Erythroblast (primary cell): Measurements from ENCODE around the gene SORCS1.

ENCODE experiments used
- GATA1 ChIP-seq: IDR thresholded peaks from 2 replicates; pipeline ENCODE4 v1.6.1; 2011; ENCODE audit warnings: low read depth, mild to moderate bottlenecking, control low read depth, low read length, moderate library complexity
- POLR2A ChIP-seq: IDR thresholded peaks from 2 replicates; pipeline ENCODE4 v1.6.1; 2011; ENCODE audit warnings: mild to moderate bottlenecking, low read length

DNA sequence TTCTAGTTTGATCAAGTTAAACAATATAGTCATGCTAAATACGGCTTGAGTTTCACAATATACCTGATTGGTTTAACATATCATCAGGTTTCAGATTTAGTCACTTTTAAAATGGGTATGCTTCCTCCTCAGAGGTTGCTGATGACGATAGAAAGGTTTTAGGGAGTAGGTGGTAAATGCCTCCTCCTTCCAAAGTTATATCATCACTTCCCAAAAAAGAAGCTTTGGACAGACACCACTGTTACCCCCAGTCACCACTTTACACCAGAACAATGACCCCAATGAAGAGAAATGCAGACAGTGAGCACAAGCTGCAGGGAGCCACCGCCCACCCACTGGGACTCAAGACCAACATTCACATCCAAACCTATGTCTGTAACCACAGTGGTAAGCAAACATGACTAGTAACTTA lies 244.6 kb downstream of the SORCS1 start:
- TF ChIP-seq POLR2A: no peak
- TF ChIP-seq GATA1: no peak
